HepG2 (cell line): ENCODE data around the gene HDGFL2. TPM values are rescaled to one million over a fixed set of nuclear protein-coding genes. Genes with fewer than 3 reads are reported as not detected.

Experiments used
- NR2F6 ChIP-seq, 2 experiments: IDR thresholded peaks; 2 replicates each; pipeline ENCODE4 v1.6.1; 2016; ENCODE audit warnings: antibody characterized with exemption in 1 of 2, mild to moderate bottlenecking in 1 of 2
- ZBTB40 ChIP-seq, 2 experiments: fragments of 450-650 bp in 1 of 2; sonication (generic) in 1 of 2; formaldehyde crosslinking in 1 of 2; IDR thresholded peaks; 2 replicates each; pipeline versions ENCODE4 v1.6.1 to v1.8.0; 2016 to 2022; ENCODE audit warnings: antibody characterized with exemption in 1 of 2, mild to moderate bottlenecking in 1 of 2, missing genetic modification reagents in 1 of 2
- ZNF615 ChIP-seq: sonication (generic); formaldehyde crosslinking; IDR thresholded peaks from 2 replicates; pipeline ENCODE4 v1.5.0; 2020; ENCODE audit warnings: mild to moderate bottlenecking, missing genetic modification reagents, borderline replicate concordance
- polyA plus RNA-seq, 8 experiments: library from polyadenylated mRNA; depleted of rRNA in 3 of 8; stranded (reverse) in 7 of 8; unstranded in 1 of 8; fragments of >200 nt; fragmentation: Illumina TruSeq in 4 of 8; extraction: Trizol in 4 of 8; gene quantifications; 2 replicates each; pipeline versions ENCODE4 v1.2.1 to v1.2.3, GENCODE V29; 2011 to 2016; ENCODE audit warnings: low read depth in 4 of 8, missing spikeins in 1 of 8, mixed read lengths in 1 of 8; ENCODE audit not compliant: insufficient read depth in 1 of 8
- total RNA-seq, 5 experiments: library from RNA; depleted of rRNA; stranded (reverse); fragments of >200 nt; fragmentation: Illumina TruSeq; extraction: Trizol; gene quantifications; 2 replicates each; pipeline ENCODE4 v1.2.3, GENCODE V29; 2016; ENCODE audit warnings: low read depth in 1 of 5

Gene HDGFL2
- total and polyA plus RNA-seq, 2 of the 13 experiments (the other 11 are each of a cell fraction or from before 2014, with no cell fraction given): 20.0 to 51.1 TPM

- TF ChIP-seq ZBTB40 (IDR thresholded peaks at IDR 0.05) (no peak), ZBTB40 (CRISPR knock-in tag; IDR thresholded peaks at IDR 0.05) (no peak), NR2F6 (IDR thresholded peaks at IDR 0.05) (no peak), NR2F6 (CRISPR knock-in tag; IDR thresholded peaks at IDR 0.05) (no peak), ZNF615 (CRISPR knock-in tag) (no peak)
These were observed 28.9 kb downstream of the HDGFL2 start (continued) for GRCh38 chr19:4500841-4501591.
